GM23338 (cell line): ENCODE results near the gene OSER1. TPM values are rescaled to one million over a fixed set of nuclear protein-coding genes. Genes with fewer than 3 reads are reported as not detected.
A peak's percentile ranks its signal among the peaks of the same experiment; 100 is the strongest.

Experiments used
- ATAC-seq: fragments of 200-7000 bp; cut with Tn5 transposase; 3 replicates; pipeline ENCODE4 v1.9.1; 2020
- DNase-seq: peaks from one replicate; pipeline ENCODE4 v3.0.0-alpha.2; 2015; ENCODE audit warnings: low spot score
- H2AFZ ChIP-seq: fragments of 200-600 bp; sonication (generic); 2 replicates; pipeline ENCODE4 v1.8.0; 2016; ENCODE audit warnings: antibody characterized with exemption, mild to moderate bottlenecking, moderate library complexity
- H3F3A ChIP-seq: fragments of 200-600 bp; sonication (generic); replicated peaks from 2 replicates; pipeline ENCODE4 v1.8.0; 2017; ENCODE audit warnings: antibody characterized with exemption, mixed run types, low read depth
- H3K27ac ChIP-seq: fragments of 200-600 bp; sonication (generic); 2 replicates; pipeline ENCODE4 v1.6.1; 2016; ENCODE audit warnings: low read depth
- H3K27me3 ChIP-seq: fragments of 200-600 bp; sonication (generic); 2 replicates; pipeline ENCODE4 v1.8.0; 2016; ENCODE audit warnings: mild to moderate bottlenecking, mixed run types, moderate library complexity; ENCODE audit not compliant: insufficient read depth
- H3K36me3 ChIP-seq: fragments of 200-600 bp; sonication (generic); 2 replicates; pipeline ENCODE4 v1.8.0; 2016; ENCODE audit warnings: mild to moderate bottlenecking; ENCODE audit not compliant: insufficient read depth
- H3K4me1 ChIP-seq: fragments of 200-600 bp; sonication (generic); 2 replicates; pipeline ENCODE4 v1.8.0; 2016; ENCODE audit warnings: mild to moderate bottlenecking, moderate library complexity; ENCODE audit not compliant: insufficient read depth
- H3K4me2 ChIP-seq: fragments of 200-600 bp; sonication (generic); 2 replicates; pipeline ENCODE4 v1.7.1; 2017; ENCODE audit warnings: mixed run types
- H3K4me3 ChIP-seq: fragments of 200-600 bp; sonication (generic); 2 replicates; pipeline ENCODE4 v1.6.1; 2016; ENCODE audit warnings: mixed run types
- H3K79me2 ChIP-seq: fragments of 200-600 bp; sonication (generic); replicated peaks from 2 replicates; pipeline ENCODE4 v1.8.0; 2017; ENCODE audit warnings: mild to moderate bottlenecking; ENCODE audit not compliant: insufficient read depth
- H3K9me2 ChIP-seq: fragments of 200-600 bp; sonication (generic); 2 replicates; pipeline ENCODE4 v1.8.0; 2017; ENCODE audit not compliant: insufficient read depth
- H4K20me1 ChIP-seq: fragments of 200-600 bp; sonication (generic); replicated peaks from 2 replicates; pipeline ENCODE4 v1.8.0; 2017; ENCODE audit warnings: mild to moderate bottlenecking; ENCODE audit not compliant: insufficient read depth
- H3K27ac Mint-ChIP-seq: 2 replicates; pipeline ENCODE4 v1.8.0; 2020; ENCODE audit warnings: inconsistent platforms, mild to moderate bottlenecking, moderate library complexity, mixed read lengths
- H3K27me3 Mint-ChIP-seq: 3 replicates; pipeline ENCODE4 v1.8.0; 2022; ENCODE audit warnings: low read depth, mild to moderate bottlenecking, moderate library complexity, mixed read lengths, inconsistent platforms; ENCODE audit not compliant: insufficient read depth, poor library complexity
- H3K36me3 Mint-ChIP-seq: 3 replicates; pipeline ENCODE4 v1.8.0; 2021; ENCODE audit warnings: low read depth, mild to moderate bottlenecking, inconsistent platforms, moderate library complexity, mixed read lengths
- H3K4me1 Mint-ChIP-seq: 3 replicates; pipeline ENCODE4 v1.8.0; 2020; ENCODE audit warnings: mild to moderate bottlenecking, inconsistent platforms, mixed read lengths
- H3K4me3 Mint-ChIP-seq: 3 replicates; pipeline ENCODE4 v1.8.0; 2021; ENCODE audit warnings: moderate library complexity, mild to moderate bottlenecking, inconsistent platforms, mixed read lengths
- H3K9me3 Mint-ChIP-seq: 3 replicates; pipeline ENCODE4 v1.8.0; 2020; ENCODE audit warnings: moderate library complexity, mild to moderate bottlenecking, inconsistent platforms, mixed read lengths
- CREB1 ChIP-seq: fragments of 250-450 bp; sonication (Bioruptor Pico); IDR thresholded peaks from 2 replicates; pipeline ENCODE4 v1.5.0; 2020; ENCODE audit warnings: low read depth, mild to moderate bottlenecking, moderate library complexity
- ETS1 ChIP-seq: IDR thresholded peaks from 2 replicates; pipeline ENCODE4 v1.6.1; 2016; ENCODE audit warnings: antibody characterized with exemption
- EZH2 ChIP-seq: fragments of 200-600 bp; sonication (generic); IDR thresholded peaks from one replicate; pipeline ENCODE4 v1.8.0; 2017; ENCODE audit warnings: antibody characterized with exemption, mild to moderate bottlenecking, low read depth; ENCODE audit not compliant: unreplicated experiment
- STAT1 ChIP-seq: IDR thresholded peaks from one replicate; pipeline ENCODE4 v1.6.1; 2016; ENCODE audit warnings: antibody characterized with exemption; ENCODE audit not compliant: unreplicated experiment
- polyA plus RNA-seq: library from polyadenylated mRNA; unstranded; fragments of >200 nt; fragmentation: Nextera tagmentation; extraction: Ambion mirVana; gene quantifications from 2 replicates; pipeline ENCODE4 v1.2.1, GENCODE V29; 2016
- total RNA-seq: library from RNA; depleted of rRNA; stranded (reverse); fragments of >200 nt; shearing (Covaris generic); gene quantifications from 2 replicates; pipeline ENCODE4 v1.2.3, GENCODE V29; 2014
- TF ChIP-seq, protein P1 (sequence below): fragments of 250-450 bp; sonication (Bioruptor Pico); IDR thresholded peaks from 2 replicates; pipeline ENCODE4 v1.5.0; 2020; ENCODE audit warnings: mild to moderate bottlenecking, moderate library complexity
- TF ChIP-seq, protein P2 (sequence below), 2 experiments: fragments of 200-600 bp in 1 of 2; sonication (generic) in 1 of 2; conservative IDR thresholded peaks; 2 replicates each; pipeline versions ENCODE4 v1.5.1 to v1.6.1; 2016 to 2017; ENCODE audit warnings: antibody characterized with exemption in 2 of 2, low read depth in 2 of 2, mild to moderate bottlenecking in 2 of 2, moderate library complexity in 1 of 2

OSER1 gene
- total and polyA plus RNA-seq, 2 experiments from 2014 or later = 25.2 to 31.1 TPM

- TF ChIP-seq, protein P1, sequence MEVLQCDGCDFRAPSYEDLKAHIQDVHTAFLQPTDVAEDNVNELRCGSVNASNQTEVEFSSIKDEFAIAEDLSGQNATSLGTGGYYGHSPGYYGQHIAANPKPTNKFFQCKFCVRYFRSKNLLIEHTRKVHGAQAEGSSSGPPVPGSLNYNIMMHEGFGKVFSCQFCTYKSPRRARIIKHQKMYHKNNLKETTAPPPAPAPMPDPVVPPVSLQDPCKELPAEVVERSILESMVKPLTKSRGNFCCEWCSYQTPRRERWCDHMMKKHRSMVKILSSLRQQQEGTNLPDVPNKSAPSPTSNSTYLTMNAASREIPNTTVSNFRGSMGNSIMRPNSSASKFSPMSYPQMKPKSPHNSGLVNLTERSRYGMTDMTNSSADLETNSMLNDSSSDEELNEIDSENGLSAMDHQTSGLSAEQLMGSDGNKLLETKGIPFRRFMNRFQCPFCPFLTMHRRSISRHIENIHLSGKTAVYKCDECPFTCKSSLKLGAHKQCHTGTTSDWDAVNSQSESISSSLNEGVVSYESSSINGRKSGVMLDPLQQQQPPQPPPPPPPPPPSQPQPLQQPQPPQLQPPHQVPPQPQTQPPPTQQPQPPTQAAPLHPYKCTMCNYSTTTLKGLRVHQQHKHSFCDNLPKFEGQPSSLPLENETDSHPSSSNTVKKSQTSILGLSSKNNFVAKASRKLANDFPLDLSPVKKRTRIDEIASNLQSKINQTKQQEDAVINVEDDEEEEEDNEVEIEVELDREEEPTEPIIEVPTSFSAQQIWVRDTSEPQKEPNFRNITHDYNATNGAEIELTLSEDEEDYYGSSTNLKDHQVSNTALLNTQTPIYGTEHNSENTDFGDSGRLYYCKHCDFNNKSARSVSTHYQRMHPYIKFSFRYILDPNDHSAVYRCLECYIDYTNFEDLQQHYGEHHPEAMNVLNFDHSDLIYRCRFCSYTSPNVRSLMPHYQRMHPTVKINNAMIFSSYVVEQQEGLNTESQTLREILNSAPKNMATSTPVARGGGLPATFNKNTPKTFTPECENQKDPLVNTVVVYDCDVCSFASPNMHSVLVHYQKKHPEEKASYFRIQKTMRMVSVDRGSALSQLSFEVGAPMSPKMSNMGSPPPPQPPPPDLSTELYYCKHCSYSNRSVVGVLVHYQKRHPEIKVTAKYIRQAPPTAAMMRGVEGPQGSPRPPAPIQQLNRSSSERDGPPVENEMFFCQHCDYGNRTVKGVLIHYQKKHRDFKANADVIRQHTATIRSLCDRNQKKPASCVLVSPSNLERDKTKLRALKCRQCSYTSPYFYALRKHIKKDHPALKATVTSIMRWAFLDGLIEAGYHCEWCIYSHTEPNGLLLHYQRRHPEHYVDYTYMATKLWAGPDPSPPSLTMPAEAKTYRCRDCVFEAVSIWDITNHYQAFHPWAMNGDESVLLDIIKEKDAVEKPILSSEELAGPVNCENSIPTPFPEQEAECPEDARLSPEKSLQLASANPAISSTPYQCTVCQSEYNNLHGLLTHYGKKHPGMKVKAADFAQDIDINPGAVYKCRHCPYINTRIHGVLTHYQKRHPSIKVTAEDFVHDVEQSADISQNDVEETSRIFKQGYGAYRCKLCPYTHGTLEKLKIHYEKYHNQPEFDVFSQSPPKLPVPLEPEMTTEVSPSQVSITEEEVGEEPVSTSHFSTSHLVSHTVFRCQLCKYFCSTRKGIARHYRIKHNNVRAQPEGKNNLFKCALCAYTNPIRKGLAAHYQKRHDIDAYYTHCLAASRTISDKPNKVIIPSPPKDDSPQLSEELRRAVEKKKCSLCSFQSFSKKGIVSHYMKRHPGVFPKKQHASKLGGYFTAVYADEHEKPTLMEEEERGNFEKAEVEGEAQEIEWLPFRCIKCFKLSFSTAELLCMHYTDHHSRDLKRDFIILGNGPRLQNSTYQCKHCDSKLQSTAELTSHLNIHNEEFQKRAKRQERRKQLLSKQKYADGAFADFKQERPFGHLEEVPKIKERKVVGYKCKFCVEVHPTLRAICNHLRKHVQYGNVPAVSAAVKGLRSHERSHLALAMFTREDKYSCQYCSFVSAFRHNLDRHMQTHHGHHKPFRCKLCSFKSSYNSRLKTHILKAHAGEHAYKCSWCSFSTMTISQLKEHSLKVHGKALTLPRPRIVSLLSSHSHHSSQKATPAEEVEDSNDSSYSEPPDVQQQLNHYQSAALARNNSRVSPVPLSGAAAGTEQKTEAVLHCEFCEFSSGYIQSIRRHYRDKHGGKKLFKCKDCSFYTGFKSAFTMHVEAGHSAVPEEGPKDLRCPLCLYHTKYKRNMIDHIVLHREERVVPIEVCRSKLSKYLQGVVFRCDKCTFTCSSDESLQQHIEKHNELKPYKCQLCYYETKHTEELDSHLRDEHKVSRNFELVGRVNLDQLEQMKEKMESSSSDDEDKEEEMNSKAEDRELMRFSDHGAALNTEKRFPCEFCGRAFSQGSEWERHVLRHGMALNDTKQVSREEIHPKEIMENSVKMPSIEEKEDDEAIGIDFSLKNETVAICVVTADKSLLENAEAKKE = no peak
Measured at GRCh38 chr20:44221368-44221954, 10.9 kb upstream of the OSER1 start (continued).

DNA sequence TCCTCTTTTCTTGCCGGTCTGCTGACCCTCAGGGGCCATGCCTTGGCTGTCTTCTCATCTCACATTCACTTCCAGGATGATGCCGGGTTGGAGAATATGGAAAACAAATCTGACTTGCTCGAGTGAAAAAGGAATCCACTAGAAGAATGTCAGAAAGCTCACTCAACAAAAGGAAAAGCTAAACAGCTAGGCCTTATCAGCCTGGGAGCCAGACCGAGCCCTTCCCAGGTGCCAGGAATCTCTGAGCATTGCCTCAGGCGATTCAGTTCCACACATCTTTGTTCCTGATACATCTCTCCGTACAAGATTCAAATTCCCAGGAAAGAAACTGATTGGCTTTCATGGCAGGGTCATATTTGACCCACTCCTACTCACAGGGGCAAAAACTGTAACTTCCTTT lies 9.2 kb upstream of the OSER1 start:
- Histone ChIP-seq H3K4me1 (no peaks in the 10 kb centered on the region), H3K4me2 (no peak overlapping the region), H3F3A (no peaks in the 10 kb centered on the region), H3K9me2 (no peaks in the 10 kb centered on the region), H2AFZ (no peak overlapping the region), H3K79me2 (no peaks in the 10 kb centered on the region), H3K27me3 (no peaks in the 10 kb centered on the region), H3K4me3 (no peak overlapping the region), H3K36me3 (no peaks in the 10 kb centered on the region), H4K20me1 (peaks cover 4% of the 10 kb centered on the region; the same call in 1 of the 2 replicates), H3K27ac (peak overlapping the region; percentile 39; the same call in 1 of the 2 replicates)
- no peak overlapping the region for H3K4me3 Mint-ChIP-seq
- peaks cover 9% of the 10 kb centered on the region for H3K27me3 Mint-ChIP-seq
- H3K4me1 Mint-ChIP-seq = peaks cover 27% of the 10 kb centered on the region
- H3K9me3 Mint-ChIP-seq = no peaks in the 10 kb centered on the region
- no peaks in the 10 kb centered on the region for H3K36me3 Mint-ChIP-seq
- DNase-seq (peak; percentile 34), ATAC-seq (no peak)
- H3K27ac Mint-ChIP-seq = peak overlapping the region; percentile 25; the same call in 1 of the 2 replicates
- no peak for TF ChIP-seq ETS1
- TF ChIP-seq CREB1 (CRISPR knock-in tag) = no peak
- no peak for TF ChIP-seq EZH2
- no peak for TF ChIP-seq STAT1
- TF ChIP-seq, protein P2, sequence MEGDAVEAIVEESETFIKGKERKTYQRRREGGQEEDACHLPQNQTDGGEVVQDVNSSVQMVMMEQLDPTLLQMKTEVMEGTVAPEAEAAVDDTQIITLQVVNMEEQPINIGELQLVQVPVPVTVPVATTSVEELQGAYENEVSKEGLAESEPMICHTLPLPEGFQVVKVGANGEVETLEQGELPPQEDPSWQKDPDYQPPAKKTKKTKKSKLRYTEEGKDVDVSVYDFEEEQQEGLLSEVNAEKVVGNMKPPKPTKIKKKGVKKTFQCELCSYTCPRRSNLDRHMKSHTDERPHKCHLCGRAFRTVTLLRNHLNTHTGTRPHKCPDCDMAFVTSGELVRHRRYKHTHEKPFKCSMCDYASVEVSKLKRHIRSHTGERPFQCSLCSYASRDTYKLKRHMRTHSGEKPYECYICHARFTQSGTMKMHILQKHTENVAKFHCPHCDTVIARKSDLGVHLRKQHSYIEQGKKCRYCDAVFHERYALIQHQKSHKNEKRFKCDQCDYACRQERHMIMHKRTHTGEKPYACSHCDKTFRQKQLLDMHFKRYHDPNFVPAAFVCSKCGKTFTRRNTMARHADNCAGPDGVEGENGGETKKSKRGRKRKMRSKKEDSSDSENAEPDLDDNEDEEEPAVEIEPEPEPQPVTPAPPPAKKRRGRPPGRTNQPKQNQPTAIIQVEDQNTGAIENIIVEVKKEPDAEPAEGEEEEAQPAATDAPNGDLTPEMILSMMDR (conservative IDR thresholded peaks at IDR 0.05; ENCODE audit: low read depth in 2 of 2) = no peak
